Keratinocyte (primary cell): Measurements from ENCODE around the gene PAX4.

Source experiments
- CTCF ChIP-seq, 3 experiments: IDR thresholded peaks in 1 of 3; conservative IDR thresholded peaks in 1 of 3; optimal IDR thresholded peaks in 1 of 3; 2 replicates in 2 of 3; 3 replicates in 1 of 3; pipeline versions ENCODE3 to v1.5.1; 2011; ENCODE audit warnings: low read length in 3 of 3, mild to moderate bottlenecking in 3 of 3, moderate library complexity in 2 of 3, control low read depth in 1 of 3, inconsistent platforms in 1 of 3; ENCODE audit not compliant: insufficient read depth in 2 of 3; ENCODE audit errors: extremely low read depth in 1 of 3
- EZH2 ChIP-seq: IDR thresholded peaks from one replicate; pipeline ENCODE4 v1.6.1; 2012; ENCODE audit warnings: inconsistent platforms, mild to moderate bottlenecking, low read length, moderate library complexity

GRCh38 chr7:127629268-127629854 is 11.4 kb upstream of the PAX4 start:
- TF ChIP-seq CTCF (optimal IDR thresholded peaks at IDR 0.05 in 1 of 3, IDR thresholded peaks at IDR 0.05 in 1 of 3, conservative IDR thresholded peaks at IDR 0.05 in 1 of 3; ENCODE audit: extremely low read depth in 1 of 3, insufficient read depth in 2 of 3, low read length in 3 of 3) (peak; percentile 46 to 68 (median 46)), EZH2 (no peak)
